ENCODE data around the gene SPDEF. TPM values are rescaled to one million over a fixed set of nuclear protein-coding genes. Genes with fewer than 3 reads are reported as not detected.

The SPDEF gene
- total and polyA plus RNA-seq, 10 of the 15 experiments (the other 5 are each of a cell fraction or from before 2014, with no cell fraction given) = not detected

GRCh38 chr6:34572585-34572984, 16.5 kb upstream of the SPDEF start:
- no TSS peak for BruUV-seq (replicated peaks)
- no peak overlapping the region for H3K4me2 ChIP-seq (ENCODE audit: control insufficient read depth, insufficient read depth)
- intact Hi-C loops (cut with micrococcal nuclease; ENCODE audit: unreplicated experiment) = no loop called here
- no peak overlapping the region for H3K9ac ChIP-seq (ENCODE audit: control insufficient read depth, insufficient read depth, low read length)
- ChIA-PET SMC1A (ENCODE audit: uncharacterized antibody, unreplicated experiment) (interaction anchor here (1.4 kb wide), 1 partner anchor 37 kb away, joined by 3 read pairs; no protein-coding TSS in a partner anchor), POLR2A (interaction anchor here (0.8 kb wide), 1 partner anchor 10 kb away, joined by 4 read pairs; no protein-coding TSS in a partner anchor), RAD21 (ENCODE audit: unreplicated experiment) (no interaction called here), CTCF (interaction anchor here (1.3 kb wide), 1 partner anchor 37 kb away, joined by 3 read pairs; no protein-coding TSS in a partner anchor)
- no peaks in the 10 kb centered on the region for H3K4me1 ChIP-seq (ENCODE audit: control insufficient read depth, insufficient read depth, low read length)
- TF ChIP-seq MEF2B (IDR thresholded peaks at IDR 0.05; ENCODE audit: partially characterized antibody, poor library complexity, severe bottlenecking) = no peak
- in situ Hi-C loops (cut with MboI) = no loop called here
- H3K79me2 ChIP-seq (ENCODE audit: control insufficient read depth, insufficient read depth, low read length) = no peaks in the 10 kb centered on the region
- H3K4me3 ChIP-seq = no peak overlapping the region
- 78% methylated on average over 6 of the region's 6 CpGs for WGBS (ENCODE audit: insufficient coverage, insufficient replicate concordance, low lambda C conversion rate, missing lambda C conversion rate)
- no peak overlapping the region for H3K27ac ChIP-seq (ENCODE audit: control insufficient read depth, insufficient read depth)
- H3K9me3 ChIP-seq (replicated peaks; ENCODE audit: control insufficient read depth, insufficient read depth, low read length) = no peaks in the 10 kb centered on the region
- no peaks in the 10 kb centered on the region for H3K27me3 ChIP-seq (replicated peaks in 1 of 2; ENCODE audit: control insufficient read depth in 2 of 2, insufficient read depth in 2 of 2, low read length in 1 of 2)
- ATAC-seq (no peak), FAIRE-seq (no peak), DNase-seq (ENCODE audit: low read depth, low spot score) (no peak)
- no peaks in the 10 kb centered on the region for H4K20me1 ChIP-seq (ENCODE audit: control insufficient read depth, insufficient read depth)
- no peak overlapping the region for H2AFZ ChIP-seq (ENCODE audit: control insufficient read depth, low read depth, low read length)
- H3K36me3 ChIP-seq (ENCODE audit: control insufficient read depth in 2 of 2, insufficient read depth in 2 of 2, low read length in 1 of 2) = no peaks in the 10 kb centered on the region

GRCh38 chr6:34572021-34572420, 15.9 kb upstream of the SPDEF start:
- no peak overlapping the region for H2AFZ ChIP-seq (ENCODE audit: control insufficient read depth, low read depth, low read length)

More at GRCh38 chr6:34572021-34572420, 15.9 kb upstream of the SPDEF start:
- Histone ChIP-seq H3K36me3 (ENCODE audit: control insufficient read depth in 2 of 2, insufficient read depth in 2 of 2, low read length in 1 of 2) (no peaks in the 10 kb centered on the region), H3K9ac (ENCODE audit: control insufficient read depth, insufficient read depth, low read length) (no peak overlapping the region), H4K20me1 (ENCODE audit: control insufficient read depth, insufficient read depth) (no peaks in the 10 kb centered on the region), H3K27me3 (replicated peaks in 1 of 2; ENCODE audit: control insufficient read depth in 2 of 2, insufficient read depth in 2 of 2, low read length in 1 of 2) (no peaks in the 10 kb centered on the region), H3K4me1 (ENCODE audit: control insufficient read depth, insufficient read depth, low read length) (no peaks in the 10 kb centered on the region), H3K9me3 (replicated peaks; ENCODE audit: control insufficient read depth, insufficient read depth, low read length) (no peaks in the 10 kb centered on the region), H3K4me2 (ENCODE audit: control insufficient read depth, insufficient read depth) (no peak overlapping the region), H3K79me2 (ENCODE audit: control insufficient read depth, insufficient read depth, low read length) (no peaks in the 10 kb centered on the region), H3K4me3 (no peak overlapping the region), H3K27ac (ENCODE audit: control insufficient read depth, insufficient read depth) (no peak overlapping the region)
- ATAC-seq (no peak), FAIRE-seq (no peak), DNase-seq (ENCODE audit: low read depth, low spot score) (no peak)
- 57% methylated on average over 16 of the region's 16 CpGs for WGBS (ENCODE audit: insufficient coverage, insufficient replicate concordance, low lambda C conversion rate, missing lambda C conversion rate)
- intact Hi-C loops (cut with micrococcal nuclease; ENCODE audit: unreplicated experiment) (no loop called here), in situ Hi-C loops (cut with MboI) (no loop called here)
- ChIA-PET CTCF (interaction anchor here (0.7 to 1.3 kb wide), 2 partner anchors 37 to 45 kb away, joined by 3 to 4 read pairs; no protein-coding TSS in a partner anchor), SMC1A (ENCODE audit: uncharacterized antibody, unreplicated experiment) (no interaction called here), POLR2A (no interaction called here), RAD21 (ENCODE audit: unreplicated experiment) (no interaction called here)
- TF ChIP-seq E2F8 (IDR thresholded peaks at IDR 0.05; ENCODE audit: low read depth, partially characterized antibody) (no peak), POLR2A (IDR thresholded peaks at IDR 0.05; ENCODE audit: low read depth, low read length) (peak; percentile 2; the same call in 1 of the 2 replicates)
- BruUV-seq (replicated peaks) = no TSS peak

Data from GM12878 (cell line).